Measurements from ENCODE around the gene APOL4. TPM values are rescaled to one million over a fixed set of nuclear protein-coding genes. Genes with fewer than 3 reads are reported as not detected.
"Not testable (repeated sequence)": the region's sequence is repeated elsewhere in the genome, so short reads cannot be mapped to it uniquely, and the experiment has no call there.

Gene APOL4
- total and polyA plus RNA-seq, 8 donors = 0.28 to 4.1 (median 1.5) TPM

DNA sequence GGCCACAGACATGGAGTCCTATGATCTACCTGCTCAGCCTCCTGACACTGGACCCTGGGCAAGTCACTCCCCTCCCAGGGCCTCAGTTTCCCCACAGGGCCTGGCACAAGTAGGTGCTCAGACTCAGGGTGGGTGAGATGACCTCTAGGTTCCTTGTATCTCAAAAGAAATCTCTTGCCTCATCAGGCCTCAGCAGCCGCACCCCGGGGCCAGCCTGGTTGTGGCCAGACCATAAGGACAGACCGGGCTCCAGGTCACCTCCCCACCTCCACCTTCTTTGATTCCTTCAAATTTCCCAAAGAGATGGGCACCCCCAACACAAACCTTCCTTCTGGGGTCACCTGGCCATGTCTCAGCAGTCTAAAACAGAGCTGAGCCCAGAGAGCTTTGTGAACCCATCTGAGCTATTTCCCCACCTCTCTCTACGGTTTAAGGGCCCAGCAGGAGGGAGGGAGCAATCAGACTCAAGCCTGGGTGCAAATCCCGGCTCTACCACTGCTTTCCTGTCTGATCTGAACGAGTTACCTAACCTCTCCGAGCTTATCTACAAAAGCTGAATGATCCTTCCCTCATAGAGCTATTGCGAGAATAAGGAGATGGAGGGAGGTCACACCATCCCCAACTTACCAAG is 2.5 kb upstream of the APOL4 start:
- TF ChIP-seq, protein P1, sequence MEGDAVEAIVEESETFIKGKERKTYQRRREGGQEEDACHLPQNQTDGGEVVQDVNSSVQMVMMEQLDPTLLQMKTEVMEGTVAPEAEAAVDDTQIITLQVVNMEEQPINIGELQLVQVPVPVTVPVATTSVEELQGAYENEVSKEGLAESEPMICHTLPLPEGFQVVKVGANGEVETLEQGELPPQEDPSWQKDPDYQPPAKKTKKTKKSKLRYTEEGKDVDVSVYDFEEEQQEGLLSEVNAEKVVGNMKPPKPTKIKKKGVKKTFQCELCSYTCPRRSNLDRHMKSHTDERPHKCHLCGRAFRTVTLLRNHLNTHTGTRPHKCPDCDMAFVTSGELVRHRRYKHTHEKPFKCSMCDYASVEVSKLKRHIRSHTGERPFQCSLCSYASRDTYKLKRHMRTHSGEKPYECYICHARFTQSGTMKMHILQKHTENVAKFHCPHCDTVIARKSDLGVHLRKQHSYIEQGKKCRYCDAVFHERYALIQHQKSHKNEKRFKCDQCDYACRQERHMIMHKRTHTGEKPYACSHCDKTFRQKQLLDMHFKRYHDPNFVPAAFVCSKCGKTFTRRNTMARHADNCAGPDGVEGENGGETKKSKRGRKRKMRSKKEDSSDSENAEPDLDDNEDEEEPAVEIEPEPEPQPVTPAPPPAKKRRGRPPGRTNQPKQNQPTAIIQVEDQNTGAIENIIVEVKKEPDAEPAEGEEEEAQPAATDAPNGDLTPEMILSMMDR (IDR thresholded peaks at IDR 0.05) = no peak
- Histone ChIP-seq H3K27me3 (no peaks in the 10 kb centered on the region), H3K36me3 (no peaks in the 10 kb centered on the region), H3K9me3 (no peaks in the 10 kb centered on the region), H3K4me1 (peaks cover 0 to 8% (median 4%) of the 10 kb centered on the region in 3 donors), H3K27ac (no peak overlapping the region), H3K4me3 (no peak overlapping the region)
- 75 to 79% methylated on average over 8 of the region's 8 CpGs for WGBS, 2 donors
- ATAC-seq (no peak), FAIRE-seq (no peak), DNase-seq (no peak)
- intact Hi-C loops (cut with DNase I) = no loop called here

DNA sequence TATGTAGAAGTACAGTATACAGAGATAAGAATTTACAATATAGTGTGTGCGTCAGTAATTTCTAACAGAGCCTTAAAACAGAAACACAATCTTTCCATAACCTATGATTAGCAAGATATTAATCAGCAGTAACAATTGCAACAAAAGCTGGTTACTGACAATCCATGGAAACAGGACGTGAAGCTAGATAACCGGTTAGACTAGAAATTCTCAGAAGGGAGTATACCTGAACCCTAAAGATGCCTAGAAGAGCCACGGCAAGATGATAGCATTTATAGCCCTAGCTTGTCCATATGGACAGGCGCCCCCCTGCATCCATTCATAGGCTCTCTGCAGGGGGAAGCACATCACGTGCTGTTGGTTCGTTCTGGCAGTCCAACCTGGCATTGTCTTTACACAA is 1.8 kb upstream of the APOL4 start:
- H3K9me3 ChIP-seq; intact Hi-C loops (cut with DNase I); FAIRE-seq; DNase-seq; H3K27me3 ChIP-seq; H3K4me1 ChIP-seq; H3K27ac ChIP-seq; H3K36me3 ChIP-seq; ATAC-seq; H3K4me3 ChIP-seq: not testable (repeated sequence)
- WGBS, 2 donors = 57 to 62% methylated on average over 7 of the region's 7 CpGs

DNA sequence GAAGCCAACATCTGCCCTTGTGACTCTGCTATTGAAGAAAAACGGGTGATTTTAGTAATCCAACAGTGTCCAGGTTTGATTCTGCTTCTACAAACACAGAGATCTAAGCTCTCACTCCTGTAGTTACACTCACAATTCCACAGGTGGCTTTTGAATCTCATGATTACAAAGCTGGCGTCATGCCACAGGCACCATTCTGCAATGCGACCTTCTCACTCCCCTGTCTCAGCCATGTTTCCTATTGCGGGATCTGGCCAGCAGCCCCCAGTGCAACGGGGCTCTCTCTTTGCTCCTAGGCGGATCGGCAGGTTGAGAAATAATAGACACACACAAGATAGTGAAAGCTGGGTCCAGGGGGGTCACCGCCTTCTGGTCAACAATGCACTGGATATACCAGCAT is 1.3 kb upstream of the APOL4 start:
- intact Hi-C loops (cut with DNase I); H3K27ac ChIP-seq; H3K36me3 ChIP-seq; H3K4me3 ChIP-seq; FAIRE-seq; H3K27me3 ChIP-seq; H3K9me3 ChIP-seq; H3K4me1 ChIP-seq: not testable (repeated sequence)
- DNase-seq (peak in 5 of 6 donors; percentile 45 to 71 (median 63)), ATAC-seq (peak; percentile 62 to 83 (median 75))
- WGBS, 2 donors = 13 to 19% methylated on average over 8 of the region's 8 CpGs

DNA sequence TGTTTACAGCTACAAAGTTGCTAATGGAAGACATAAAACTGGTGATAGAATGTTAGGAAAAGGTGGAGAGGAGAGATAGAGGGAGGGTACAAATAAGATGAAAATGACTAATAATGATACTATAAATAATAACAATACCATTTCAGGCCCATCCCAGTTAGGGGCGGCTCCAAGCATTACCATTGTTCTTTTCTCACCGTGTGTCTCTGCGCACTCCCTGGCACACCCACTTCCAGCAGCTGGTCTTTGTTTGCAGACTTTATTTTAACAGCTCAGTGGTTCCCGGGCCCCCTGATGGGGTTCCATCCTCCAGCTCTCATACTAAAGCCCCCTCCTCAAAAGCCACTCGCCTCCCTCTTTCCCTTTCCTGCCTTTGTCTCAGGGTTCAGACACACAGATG is 584 bp downstream of the APOL4 start:
- DNase-seq; H3K9me3 ChIP-seq; ATAC-seq; H3K27me3 ChIP-seq; H3K27ac ChIP-seq; intact Hi-C loops (cut with DNase I); H3K36me3 ChIP-seq; H3K4me3 ChIP-seq; H3K4me1 ChIP-seq: not testable (repeated sequence)
- FAIRE-seq = peak; percentile 61
- 67 to 73% methylated on average over 1 of the region's 5 CpGs for WGBS, 2 donors

DNA sequence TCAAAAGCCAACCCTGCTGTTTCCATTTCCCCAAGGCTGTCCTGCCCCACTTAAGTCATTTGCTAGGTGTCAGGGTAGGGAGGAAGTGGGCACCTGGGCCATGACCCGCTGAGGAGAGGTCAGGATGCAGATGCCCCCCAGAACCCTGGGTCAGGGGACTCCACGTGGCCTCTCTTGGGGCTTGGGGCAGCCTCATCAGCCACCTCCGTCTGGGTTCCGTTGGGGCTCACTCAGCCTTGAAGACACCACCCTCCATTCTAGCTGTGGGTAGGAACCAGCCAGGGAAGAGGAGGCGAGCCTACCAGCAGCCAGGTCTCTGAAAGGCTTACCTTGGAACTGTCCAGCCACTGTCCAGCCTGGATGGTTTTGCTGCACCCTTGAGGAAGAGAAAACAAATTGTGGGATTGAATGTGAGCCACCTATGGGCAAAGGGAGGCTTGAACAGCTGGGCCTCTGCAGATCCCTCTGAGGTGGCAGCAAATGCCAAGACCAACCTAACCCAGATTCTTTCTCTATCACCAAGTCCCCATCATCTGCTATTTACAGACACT is 2.5 kb downstream of the APOL4 start:
- ATAC-seq (no peak), FAIRE-seq (no peak), DNase-seq (no peak)
- Histone ChIP-seq H3K27ac (no peak overlapping the region), H3K9me3 (no peaks in the 10 kb centered on the region), H3K4me1 (peaks cover 0 to 8% (median 4%) of the 10 kb centered on the region in 3 donors), H3K27me3 (no peaks in the 10 kb centered on the region), H3K36me3 (no peaks in the 10 kb centered on the region), H3K4me3 (no peak overlapping the region)
- 84 to 85% methylated on average over 5 of the region's 5 CpGs for WGBS, 2 donors
- TF ChIP-seq, protein P1 (IDR thresholded peaks at IDR 0.05) = no peak
- intact Hi-C loops (cut with DNase I) = loop anchor here in 1 of 3 donors (10.0 kb wide), 1 partner anchor 76 kb away; no protein-coding TSS in a partner anchor

DNA sequence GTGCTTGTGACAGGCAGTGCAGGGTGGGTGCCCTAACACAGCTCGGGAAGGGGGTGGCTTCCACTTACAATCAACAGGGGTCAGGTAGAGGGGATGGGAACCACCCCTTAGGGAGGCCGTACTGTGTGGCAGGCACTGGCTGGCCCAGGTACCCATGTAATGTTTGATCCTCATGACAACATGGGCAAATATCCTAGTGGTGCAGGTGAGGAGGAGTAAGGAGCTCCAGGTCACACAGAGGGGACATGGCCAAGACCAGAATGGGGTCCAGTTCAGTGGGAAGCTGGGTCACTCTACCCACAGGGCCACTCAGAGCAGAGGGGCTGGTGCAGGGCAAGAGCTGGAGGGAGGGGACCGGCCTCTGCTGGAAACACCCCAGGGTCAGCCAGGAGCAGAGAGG is 3.1 kb downstream of the APOL4 start:
- DNase-seq = no peak
- 81 to 89% methylated on average over 3 of the region's 3 CpGs for WGBS, 2 donors

More for the DNA sequence above, 3.1 kb downstream of the APOL4 start:
- no peak for FAIRE-seq
- Histone ChIP-seq H3K27me3 (no peaks in the 10 kb centered on the region), H3K4me3 (no peak overlapping the region), H3K27ac (no peak overlapping the region), H3K9me3 (no peaks in the 10 kb centered on the region), H3K36me3 (no peaks in the 10 kb centered on the region), H3K4me1 (peaks cover 0 to 8% (median 4%) of the 10 kb centered on the region in 3 donors)
- no peak for ATAC-seq
- intact Hi-C loops (cut with DNase I) = loop anchor here in 1 of 3 donors (10.0 kb wide), 1 partner anchor 76 kb away; no protein-coding TSS in a partner anchor
- TF ChIP-seq, protein P1 (IDR thresholded peaks at IDR 0.05) = no peak

Measured in pancreas (tissue), 10 donors.